HG02852 (cell line): ENCODE data around the gene CYB561A3.

ENCODE experiments used
- ATAC-seq: cut with Tn5 transposase; IDR thresholded peaks from one replicate; pipeline ENCODE4 v1.9.1; 2021; ENCODE audit warnings: mild to moderate bottlenecking, moderate library complexity; ENCODE audit not compliant: unreplicated experiment

Gene CYB561A3

DNA sequence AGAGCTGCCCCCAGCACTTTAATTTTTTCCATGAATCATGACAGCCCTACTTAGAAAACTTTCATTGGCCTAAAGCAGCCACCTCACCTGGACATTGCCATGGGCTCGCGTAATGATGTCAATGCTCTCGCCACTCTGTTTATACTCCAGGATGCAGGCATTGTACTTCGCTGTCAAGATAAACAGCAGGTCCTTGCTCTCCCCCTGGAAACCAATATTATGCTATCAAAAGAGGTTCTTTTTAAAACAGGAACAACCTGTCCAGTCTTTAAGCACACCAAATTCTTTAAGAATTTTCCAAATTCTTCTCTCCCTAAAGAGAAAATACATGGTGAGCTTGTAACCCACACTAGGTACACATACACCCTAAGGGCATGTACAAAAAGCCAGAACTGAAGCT is 31.8 kb downstream of the CYB561A3 start:
- ATAC-seq = no peak

GRCh38 chr11:61328351-61328750 is 33.3 kb downstream of the CYB561A3 start:
- ATAC-seq = no peak

DNA sequence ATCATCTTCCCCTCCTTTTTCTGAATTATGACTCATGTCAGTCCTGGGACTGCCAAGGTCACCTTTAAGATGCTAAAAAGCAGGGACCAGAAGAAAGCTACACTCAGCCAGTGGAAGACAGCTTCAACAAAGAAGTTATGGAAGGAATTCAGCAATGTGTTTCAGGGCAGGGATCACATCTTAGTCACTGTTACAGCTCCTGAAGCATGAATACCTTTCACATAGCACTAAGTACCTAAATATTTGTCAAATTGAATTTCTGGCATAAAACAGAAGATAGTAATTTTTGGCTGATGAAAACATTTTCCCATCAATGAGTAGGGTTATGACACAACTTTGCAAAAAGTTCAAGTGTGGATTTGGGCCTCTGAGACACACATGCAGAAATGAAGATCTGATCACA is 34.0 kb downstream of the CYB561A3 start:
- ATAC-seq = no peak

- ATAC-seq = no peak
Measured at GRCh38 chr11:61325649-61326414, 35.9 kb downstream of the CYB561A3 start.

GRCh38 chr11:61315260-61315659 is 46.4 kb downstream of the CYB561A3 start:
- ATAC-seq = no peak

GRCh38 chr11:61310749-61311148 is 50.9 kb downstream of the CYB561A3 start:
- ATAC-seq = no peak

- no peak for ATAC-seq
Measured at GRCh38 chr11:61309739-61310138, 51.9 kb downstream of the CYB561A3 start.

GRCh38 chr11:61309141-61309540 is 52.5 kb downstream of the CYB561A3 start:
- no peak for ATAC-seq

DNA sequence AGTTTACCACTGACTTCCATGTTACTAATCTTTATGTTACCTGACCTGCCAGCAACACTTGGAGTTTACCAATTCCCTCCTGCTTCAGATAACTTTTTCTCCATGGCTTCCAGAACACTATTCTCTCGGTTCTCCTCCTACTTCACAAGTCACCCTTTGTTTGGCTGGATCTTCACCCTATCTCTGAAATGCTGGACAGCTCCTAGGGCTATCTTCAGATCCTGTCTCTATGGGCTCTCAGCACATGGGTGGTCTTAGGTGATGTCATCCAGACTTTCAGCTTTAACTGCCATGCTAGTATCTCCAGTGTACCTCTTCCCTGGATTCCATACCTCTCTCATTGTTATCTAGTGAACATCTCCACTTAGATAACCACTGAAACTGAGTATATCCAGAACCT is 54.3 kb downstream of the CYB561A3 start:
- ATAC-seq = no peak

- no peak for ATAC-seq
Measured at GRCh38 chr11:61306221-61306620, 55.5 kb downstream of the CYB561A3 start.

- ATAC-seq = no peak
Measured at GRCh38 chr11:61305417-61305816, 56.3 kb downstream of the CYB561A3 start.

DNA sequence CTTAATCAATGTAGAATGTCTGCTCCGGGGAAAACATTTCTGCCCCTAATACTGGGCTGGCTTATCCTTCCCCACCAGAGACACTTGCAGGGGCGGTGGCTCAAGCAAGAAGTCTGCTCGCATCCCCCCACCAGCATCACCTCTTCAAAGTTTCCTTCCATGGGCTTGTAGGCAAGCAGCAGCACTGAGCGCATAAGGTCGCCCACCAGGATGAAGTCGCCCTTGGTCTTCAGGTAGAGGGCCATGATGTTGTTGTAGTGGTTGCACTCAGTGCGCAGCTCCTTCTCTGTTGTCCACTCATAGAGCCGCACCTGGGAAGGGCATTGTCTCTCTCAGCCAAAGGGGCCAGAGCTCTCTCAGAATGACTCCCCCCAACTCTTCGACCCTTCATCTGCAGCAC is 58.0 kb downstream of the CYB561A3 start:
- no peak for ATAC-seq

DNA sequence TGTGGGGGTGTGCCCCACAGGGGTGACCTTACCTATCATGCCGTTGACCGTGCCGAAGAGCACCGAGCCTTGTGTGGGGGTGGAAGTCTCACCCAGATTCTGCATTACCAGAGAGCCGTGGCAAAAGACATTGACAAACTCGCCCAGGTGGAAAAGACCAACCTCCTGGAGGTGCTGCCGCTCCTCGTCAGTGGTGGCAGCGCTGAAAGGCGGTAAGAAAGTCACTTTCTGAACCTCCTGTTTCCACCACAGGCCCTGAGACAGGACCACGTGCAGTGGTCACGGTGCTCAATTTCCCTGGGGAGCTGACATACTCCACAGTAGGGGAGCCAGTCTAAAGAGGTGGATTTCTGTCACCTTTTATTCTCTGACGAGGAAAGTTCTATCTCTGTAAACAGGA is 59.1 kb downstream of the CYB561A3 start:
- ATAC-seq = no peak
